GM12875 (cell line): ENCODE data around the gene RFX8.
"Not testable (repeated sequence)": the region's sequence is repeated elsewhere in the genome, so short reads cannot be mapped to it uniquely, and the experiment has no call there.

Experiments used
- H3K4me3 ChIP-seq: one replicate; pipeline ENCODE4 v1.5.1; 2011; ENCODE audit warnings: low read depth, low read length, control low read depth
- TF ChIP-seq, protein P1 (sequence below): IDR thresholded peaks from 2 replicates; pipeline ENCODE4 v1.5.1; 2011; ENCODE audit warnings: low read depth, mild to moderate bottlenecking, control low read depth, inconsistent platforms, low read length, moderate library complexity, borderline replicate concordance; ENCODE audit not compliant: insufficient read depth

Gene RFX8

DNA sequence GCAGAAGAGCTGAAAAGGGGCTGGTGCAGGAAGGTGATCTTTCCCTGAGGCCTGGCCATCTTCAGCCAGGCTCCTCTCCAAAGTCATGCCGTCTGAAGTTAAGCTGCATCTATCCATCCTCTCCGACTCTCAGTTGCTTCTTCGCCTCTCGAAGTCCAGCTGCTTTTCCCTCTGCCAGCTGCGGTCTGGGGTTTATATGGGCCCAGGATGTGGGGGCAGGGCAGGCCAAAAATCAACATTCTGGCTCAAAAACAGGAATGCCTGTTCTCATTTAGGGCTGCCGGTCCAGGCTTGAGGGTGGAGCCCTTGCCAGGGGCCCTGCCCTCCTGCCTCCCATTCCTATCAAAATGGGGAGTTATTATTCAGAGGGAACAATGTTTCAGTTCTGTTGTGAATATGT, 118.9 kb downstream of the RFX8 start:
- TF ChIP-seq, protein P1, sequence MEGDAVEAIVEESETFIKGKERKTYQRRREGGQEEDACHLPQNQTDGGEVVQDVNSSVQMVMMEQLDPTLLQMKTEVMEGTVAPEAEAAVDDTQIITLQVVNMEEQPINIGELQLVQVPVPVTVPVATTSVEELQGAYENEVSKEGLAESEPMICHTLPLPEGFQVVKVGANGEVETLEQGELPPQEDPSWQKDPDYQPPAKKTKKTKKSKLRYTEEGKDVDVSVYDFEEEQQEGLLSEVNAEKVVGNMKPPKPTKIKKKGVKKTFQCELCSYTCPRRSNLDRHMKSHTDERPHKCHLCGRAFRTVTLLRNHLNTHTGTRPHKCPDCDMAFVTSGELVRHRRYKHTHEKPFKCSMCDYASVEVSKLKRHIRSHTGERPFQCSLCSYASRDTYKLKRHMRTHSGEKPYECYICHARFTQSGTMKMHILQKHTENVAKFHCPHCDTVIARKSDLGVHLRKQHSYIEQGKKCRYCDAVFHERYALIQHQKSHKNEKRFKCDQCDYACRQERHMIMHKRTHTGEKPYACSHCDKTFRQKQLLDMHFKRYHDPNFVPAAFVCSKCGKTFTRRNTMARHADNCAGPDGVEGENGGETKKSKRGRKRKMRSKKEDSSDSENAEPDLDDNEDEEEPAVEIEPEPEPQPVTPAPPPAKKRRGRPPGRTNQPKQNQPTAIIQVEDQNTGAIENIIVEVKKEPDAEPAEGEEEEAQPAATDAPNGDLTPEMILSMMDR = no peak
- H3K4me3 ChIP-seq = no peak overlapping the region

- TF ChIP-seq, protein P1 = no peak
- H3K4me3 ChIP-seq = no peak overlapping the region
Observed at GRCh38 chr2:101355401-101356054, 119.4 kb downstream of the RFX8 start.

DNA sequence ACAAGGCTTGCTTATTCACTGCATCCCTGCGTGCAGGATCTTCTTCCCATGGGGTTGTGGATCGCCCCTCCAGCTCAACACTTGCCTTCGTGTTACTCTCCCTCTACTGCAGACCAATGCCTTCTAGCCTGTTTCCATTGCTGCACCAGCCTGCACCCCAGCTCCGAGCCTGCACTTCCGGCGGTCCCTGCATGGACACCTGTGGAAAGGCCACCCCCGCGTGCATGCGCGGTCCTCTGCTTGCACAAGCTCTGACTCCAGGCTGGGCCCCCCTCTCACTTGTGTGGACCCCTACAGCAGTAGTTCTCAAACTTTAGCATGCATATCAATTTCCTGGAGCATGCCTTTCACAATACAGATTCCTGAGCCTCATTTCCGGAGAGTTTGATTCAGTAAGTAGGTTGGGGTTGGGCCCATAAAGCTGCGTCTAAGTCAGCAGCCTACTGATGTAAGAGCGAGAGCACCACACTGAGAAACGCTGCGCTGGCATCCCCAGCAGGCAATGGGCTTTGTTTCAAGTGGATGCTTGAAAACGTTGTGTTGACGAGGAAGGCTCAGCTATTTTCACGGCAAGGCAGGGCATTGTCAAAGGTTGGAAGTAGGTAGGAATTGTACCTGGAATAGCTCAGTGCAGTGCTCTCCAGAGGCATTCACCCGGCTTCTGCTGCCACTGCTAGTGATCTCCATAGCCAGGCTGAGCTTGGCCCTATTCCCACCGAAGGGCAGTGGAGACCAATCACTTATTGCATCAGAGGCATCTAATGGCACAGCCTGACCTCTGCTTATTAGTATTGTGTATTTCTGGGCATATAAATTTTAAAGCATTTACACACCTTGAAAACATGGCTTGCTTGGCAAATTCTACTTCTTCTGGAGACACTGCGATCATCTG, 120.2 kb downstream of the RFX8 start:
- TF ChIP-seq, protein P1 = no peak
- no peak overlapping the region for H3K4me3 ChIP-seq

DNA sequence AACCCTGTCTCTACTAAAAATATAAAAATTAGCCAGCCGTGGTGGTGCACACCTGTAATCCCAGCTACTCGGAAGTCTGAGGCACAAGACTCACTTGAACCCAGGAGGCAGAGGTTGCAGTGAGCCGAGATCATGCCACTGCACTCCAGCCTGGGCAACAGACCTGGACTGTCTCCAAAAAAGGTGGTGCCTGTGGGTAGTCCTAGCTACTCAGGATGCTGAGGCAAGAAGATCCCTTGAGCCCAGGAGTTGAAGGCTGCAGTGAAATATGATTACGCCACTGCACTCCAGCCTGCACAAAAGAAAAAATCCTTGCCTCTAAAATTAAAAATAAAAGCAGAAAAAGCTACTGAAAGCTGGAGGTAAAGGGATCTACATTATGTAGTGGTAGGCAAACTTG, 122.3 kb downstream of the RFX8 start:
- not testable (repeated sequence) for H3K4me3 ChIP-seq

GRCh38 chr2:101351207-101351606, 123.7 kb downstream of the RFX8 start:
- no peak overlapping the region for H3K4me3 ChIP-seq
- TF ChIP-seq, protein P1 = no peak

- TF ChIP-seq, protein P1 = no peak
- no peak overlapping the region for H3K4me3 ChIP-seq
Observed at GRCh38 chr2:101349893-101350662, 124.8 kb downstream of the RFX8 start.

DNA sequence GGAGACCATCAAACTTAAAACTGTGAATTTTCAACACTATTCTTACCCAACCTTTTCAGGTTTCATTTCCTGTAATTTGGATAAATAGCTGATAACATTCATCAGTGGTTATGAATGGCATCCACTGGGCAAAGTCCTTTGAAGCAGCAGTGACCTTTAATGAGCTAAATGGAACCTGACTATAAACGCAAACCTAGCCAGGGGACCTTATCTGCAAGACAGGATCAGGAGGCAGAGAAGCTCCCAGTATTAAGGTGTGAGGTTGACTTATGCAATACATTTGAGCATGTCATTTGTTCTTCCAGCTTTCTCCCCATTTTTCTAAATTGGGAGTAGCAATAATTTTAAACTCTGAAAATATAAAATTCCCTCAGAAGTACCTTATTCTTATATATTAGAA, 126.0 kb downstream of the RFX8 start:
- TF ChIP-seq, protein P1 = no peak

More for the DNA sequence above, 126.0 kb downstream of the RFX8 start:
- no peak overlapping the region for H3K4me3 ChIP-seq
